CD4-positive, alpha-beta T cell treated with Interferon gamma for 1 hour (primary cell): ENCODE results near the gene SUMF1.

Experiments
- DNase-seq: peaks from one replicate; pipeline ENCODE4 v3.0.0-alpha.2; 2020

SUMF1 gene

GRCh38 chr3:4411236-4411635 lies 55.8 kb downstream of the SUMF1 start:
- no peak for DNase-seq

GRCh38 chr3:4410606-4411005 lies 56.5 kb downstream of the SUMF1 start:
- no peak for DNase-seq

GRCh38 chr3:4409971-4410573 lies 57.0 kb downstream of the SUMF1 start:
- DNase-seq, result no peak

- DNase-seq, result no peak
Observed at GRCh38 chr3:4409415-4409814, 57.7 kb downstream of the SUMF1 start.

GRCh38 chr3:4408958-4409357 lies 58.1 kb downstream of the SUMF1 start:
- no peak for DNase-seq

GRCh38 chr3:4407941-4408340 lies 59.1 kb downstream of the SUMF1 start:
- DNase-seq, result no peak

- no peak for DNase-seq
Observed at GRCh38 chr3:4406746-4407568, 60.1 kb downstream of the SUMF1 start.

- no peak for DNase-seq
Observed at GRCh38 chr3:4404881-4405280, 62.2 kb downstream of the SUMF1 start.

- no peak for DNase-seq
Observed at GRCh38 chr3:4401441-4401840, 65.6 kb downstream of the SUMF1 start.

- no peak for DNase-seq
Observed at GRCh38 chr3:4399476-4399875, 67.6 kb downstream of the SUMF1 start.

- no peak for DNase-seq
Observed at GRCh38 chr3:4398941-4399245, 68.2 kb downstream of the SUMF1 start.

- DNase-seq, result no peak
Observed at GRCh38 chr3:4398120-4398940, 68.7 kb downstream of the SUMF1 start.

- DNase-seq, result no peak
Observed at GRCh38 chr3:4397466-4397865, 69.6 kb downstream of the SUMF1 start.

GRCh38 chr3:4396542-4396941 lies 70.5 kb downstream of the SUMF1 start:
- DNase-seq, result no peak

GRCh38 chr3:4396006-4396405 lies 71.1 kb downstream of the SUMF1 start:
- no peak for DNase-seq

- no peak for DNase-seq
Observed at GRCh38 chr3:4395448-4395847, 71.6 kb downstream of the SUMF1 start.

GRCh38 chr3:4394567-4394966 lies 72.5 kb downstream of the SUMF1 start:
- no peak for DNase-seq

- DNase-seq, result peak; percentile 33
Observed at GRCh38 chr3:4394048-4394447, 73.0 kb downstream of the SUMF1 start.

- DNase-seq, result no peak
Observed at GRCh38 chr3:4392992-4393391, 74.1 kb downstream of the SUMF1 start.

GRCh38 chr3:4387210-4388204 lies 79.6 kb downstream of the SUMF1 start:
- DNase-seq, result no peak

GRCh38 chr3:4385201-4385600 lies 81.9 kb downstream of the SUMF1 start:
- no peak for DNase-seq

GRCh38 chr3:4380013-4380412 lies 87.1 kb downstream of the SUMF1 start:
- DNase-seq, result no peak

GRCh38 chr3:4376499-4376898 lies 90.6 kb downstream of the SUMF1 start:
- DNase-seq, result no peak
